ENCODE results near the gene CRACR2B.

Gene CRACR2B

GRCh38 chr11:845872-846495 lies 18.3 kb downstream of the CRACR2B start:
- Histone ChIP-seq H3K36me3 (ENCODE audit: control insufficient read depth in 5 of 5, insufficient read depth in 5 of 5, low read length in 5 of 5) (peaks cover 0 to 11% (median 8%) of the 10 kb centered on the region in 5 donors), H3K4me1 (ENCODE audit: control insufficient read depth in 5 of 5, insufficient read depth in 5 of 5, low read length in 5 of 5) (peaks cover 8 to 80% (median 71%) of the 10 kb centered on the region in 5 donors), H3K27ac (ENCODE audit: low read depth, low read length) (peak overlapping the region; percentile 92), H3K9me3 (ENCODE audit: control insufficient read depth in 5 of 5, low read length in 5 of 5) (no peaks in the 10 kb centered on the region), H3K4me3 (ENCODE audit: low read depth in 1 of 5, low read length in 5 of 5) (peak overlapping the region in 4 of 5 donors; percentile 62 to 94 (median 85)), H3K27me3 (ENCODE audit: control insufficient read depth in 5 of 5, insufficient read depth in 4 of 5, low read length in 5 of 5) (no peaks in the 10 kb centered on the region), H3K9ac (ENCODE audit: low read length in 5 of 5) (peak overlapping the region in 3 of 5 donors; percentile 51 to 79 (median 73))

- Histone ChIP-seq H3K9ac (ENCODE audit: low read length in 5 of 5) (peak overlapping the region in 2 of 5 donors; percentile 19 to 56), H3K27ac (ENCODE audit: low read depth, low read length) (peak overlapping the region; percentile 92), H3K9me3 (ENCODE audit: control insufficient read depth in 5 of 5, low read length in 5 of 5) (no peaks in the 10 kb centered on the region), H3K36me3 (ENCODE audit: control insufficient read depth in 5 of 5, insufficient read depth in 5 of 5, low read length in 5 of 5) (peaks cover 0 to 15% (median 8%) of the 10 kb centered on the region in 5 donors), H3K4me1 (ENCODE audit: control insufficient read depth in 5 of 5, insufficient read depth in 5 of 5, low read length in 5 of 5) (peaks cover 5 to 78% (median 71%) of the 10 kb centered on the region in 5 donors), H3K27me3 (ENCODE audit: control insufficient read depth in 5 of 5, insufficient read depth in 4 of 5, low read length in 5 of 5) (no peaks in the 10 kb centered on the region), H3K4me3 (ENCODE audit: low read depth in 1 of 5, low read length in 5 of 5) (peak overlapping the region in 1 of 5 donors; percentile 16)
Measured at GRCh38 chr11:846496-847098, 18.9 kb downstream of the CRACR2B start.

- Histone ChIP-seq H3K4me1 (ENCODE audit: control insufficient read depth in 5 of 5, insufficient read depth in 5 of 5, low read length in 5 of 5) (peaks cover 5 to 77% (median 66%) of the 10 kb centered on the region in 5 donors), H3K27ac (ENCODE audit: low read depth, low read length) (no peak overlapping the region), H3K9ac (ENCODE audit: low read length in 5 of 5) (no peak overlapping the region), H3K4me3 (ENCODE audit: low read depth in 1 of 5, low read length in 5 of 5) (no peak overlapping the region), H3K36me3 (ENCODE audit: control insufficient read depth in 5 of 5, insufficient read depth in 5 of 5, low read length in 5 of 5) (peaks cover 0 to 17% (median 10%) of the 10 kb centered on the region in 5 donors), H3K9me3 (ENCODE audit: control insufficient read depth in 5 of 5, low read length in 5 of 5) (no peaks in the 10 kb centered on the region), H3K27me3 (ENCODE audit: control insufficient read depth in 5 of 5, insufficient read depth in 4 of 5, low read length in 5 of 5) (no peaks in the 10 kb centered on the region)
Measured at GRCh38 chr11:847876-848275, 20.2 kb downstream of the CRACR2B start.

GRCh38 chr11:848380-848931 lies 20.7 kb downstream of the CRACR2B start:
- no peak overlapping the region for H3K27ac ChIP-seq (ENCODE audit: low read depth, low read length)
- no peak overlapping the region for H3K9ac ChIP-seq (ENCODE audit: low read length in 5 of 5)
- H3K4me1 ChIP-seq (ENCODE audit: control insufficient read depth in 5 of 5, insufficient read depth in 5 of 5, low read length in 5 of 5), result peaks cover 5 to 72% (median 65%) of the 10 kb centered on the region in 5 donors
- H3K36me3 ChIP-seq (ENCODE audit: control insufficient read depth in 5 of 5, insufficient read depth in 5 of 5, low read length in 5 of 5), result peaks cover 0 to 17% (median 10%) of the 10 kb centered on the region in 5 donors
- no peak overlapping the region for H3K4me3 ChIP-seq (ENCODE audit: low read depth in 1 of 5, low read length in 5 of 5)
- no peaks in the 10 kb centered on the region for H3K27me3 ChIP-seq (ENCODE audit: control insufficient read depth in 5 of 5, insufficient read depth in 4 of 5, low read length in 5 of 5)
- H3K9me3 ChIP-seq (ENCODE audit: control insufficient read depth in 5 of 5, low read length in 5 of 5), result no peaks in the 10 kb centered on the region

- no peaks in the 10 kb centered on the region for H3K27me3 ChIP-seq (ENCODE audit: control insufficient read depth in 5 of 5, insufficient read depth in 4 of 5, low read length in 5 of 5)
- H3K4me3 ChIP-seq (ENCODE audit: low read depth in 1 of 5, low read length in 5 of 5), result peak overlapping the region in 1 of 5 donors; percentile 15
- no peak overlapping the region for H3K27ac ChIP-seq (ENCODE audit: low read depth, low read length)
- peaks cover 5 to 65% (median 58%) of the 10 kb centered on the region in 5 donors for H3K4me1 ChIP-seq (ENCODE audit: control insufficient read depth in 5 of 5, insufficient read depth in 5 of 5, low read length in 5 of 5)
- H3K36me3 ChIP-seq (ENCODE audit: control insufficient read depth in 5 of 5, insufficient read depth in 5 of 5, low read length in 5 of 5), result peaks cover 0 to 24% (median 10%) of the 10 kb centered on the region in 5 donors
- no peak overlapping the region for H3K9ac ChIP-seq (ENCODE audit: low read length in 5 of 5)
- H3K9me3 ChIP-seq (ENCODE audit: control insufficient read depth in 5 of 5, low read length in 5 of 5), result no peaks in the 10 kb centered on the region
Measured at GRCh38 chr11:849104-849824, 21.5 kb downstream of the CRACR2B start.

GRCh38 chr11:849951-850774 lies 22.4 kb downstream of the CRACR2B start:
- H3K36me3 ChIP-seq (ENCODE audit: control insufficient read depth in 5 of 5, insufficient read depth in 5 of 5, low read length in 5 of 5), result peaks cover 0 to 31% (median 15%) of the 10 kb centered on the region in 5 donors
- H3K9ac ChIP-seq (ENCODE audit: low read length in 5 of 5), result no peak overlapping the region
- no peak overlapping the region for H3K27ac ChIP-seq (ENCODE audit: low read depth, low read length)
- peaks cover 3 to 68% (median 58%) of the 10 kb centered on the region in 5 donors for H3K4me1 ChIP-seq (ENCODE audit: control insufficient read depth in 5 of 5, insufficient read depth in 5 of 5, low read length in 5 of 5)
- no peaks in the 10 kb centered on the region for H3K9me3 ChIP-seq (ENCODE audit: control insufficient read depth in 5 of 5, low read length in 5 of 5)
- H3K4me3 ChIP-seq (ENCODE audit: low read depth in 1 of 5, low read length in 5 of 5), result peak overlapping the region in 1 of 5 donors; percentile 22
- H3K27me3 ChIP-seq (ENCODE audit: control insufficient read depth in 5 of 5, insufficient read depth in 4 of 5, low read length in 5 of 5), result no peaks in the 10 kb centered on the region

- H3K36me3 ChIP-seq (ENCODE audit: control insufficient read depth in 5 of 5, insufficient read depth in 5 of 5, low read length in 5 of 5), result peaks cover 0 to 39% (median 23%) of the 10 kb centered on the region in 5 donors
- H3K9ac ChIP-seq (ENCODE audit: low read length in 5 of 5), result peak overlapping the region in 1 of 5 donors; percentile 35
- H3K9me3 ChIP-seq (ENCODE audit: control insufficient read depth in 5 of 5, low read length in 5 of 5), result no peaks in the 10 kb centered on the region
- no peak overlapping the region for H3K27ac ChIP-seq (ENCODE audit: low read depth, low read length)
- H3K4me1 ChIP-seq (ENCODE audit: control insufficient read depth in 5 of 5, insufficient read depth in 5 of 5, low read length in 5 of 5), result peaks cover 3 to 66% (median 50%) of the 10 kb centered on the region in 5 donors
- H3K4me3 ChIP-seq (ENCODE audit: low read depth in 1 of 5, low read length in 5 of 5), result no peak overlapping the region
- H3K27me3 ChIP-seq (ENCODE audit: control insufficient read depth in 5 of 5, insufficient read depth in 4 of 5, low read length in 5 of 5), result no peaks in the 10 kb centered on the region
Measured at GRCh38 chr11:850775-851763, 23.4 kb downstream of the CRACR2B start.

GRCh38 chr11:852762-853161 lies 25.0 kb downstream of the CRACR2B start:
- peaks cover 0 to 40% (median 25%) of the 10 kb centered on the region in 5 donors for H3K36me3 ChIP-seq (ENCODE audit: control insufficient read depth in 5 of 5, insufficient read depth in 5 of 5, low read length in 5 of 5)
- H3K9me3 ChIP-seq (ENCODE audit: control insufficient read depth in 5 of 5, low read length in 5 of 5), result no peaks in the 10 kb centered on the region
- no peak overlapping the region for H3K4me3 ChIP-seq (ENCODE audit: low read depth in 1 of 5, low read length in 5 of 5)
- H3K27ac ChIP-seq (ENCODE audit: low read depth, low read length), result no peak overlapping the region
- no peaks in the 10 kb centered on the region for H3K27me3 ChIP-seq (ENCODE audit: control insufficient read depth in 5 of 5, insufficient read depth in 4 of 5, low read length in 5 of 5)
- H3K9ac ChIP-seq (ENCODE audit: low read length in 5 of 5), result no peak overlapping the region
- peaks cover 3 to 65% (median 51%) of the 10 kb centered on the region in 5 donors for H3K4me1 ChIP-seq (ENCODE audit: control insufficient read depth in 5 of 5, insufficient read depth in 5 of 5, low read length in 5 of 5)
